ENCODE measurements around the gene VWA1.
"Not testable (repeated sequence)": the region's sequence is repeated elsewhere in the genome, so short reads cannot be mapped to it uniquely, and the experiment has no call there.

VWA1 gene

DNA sequence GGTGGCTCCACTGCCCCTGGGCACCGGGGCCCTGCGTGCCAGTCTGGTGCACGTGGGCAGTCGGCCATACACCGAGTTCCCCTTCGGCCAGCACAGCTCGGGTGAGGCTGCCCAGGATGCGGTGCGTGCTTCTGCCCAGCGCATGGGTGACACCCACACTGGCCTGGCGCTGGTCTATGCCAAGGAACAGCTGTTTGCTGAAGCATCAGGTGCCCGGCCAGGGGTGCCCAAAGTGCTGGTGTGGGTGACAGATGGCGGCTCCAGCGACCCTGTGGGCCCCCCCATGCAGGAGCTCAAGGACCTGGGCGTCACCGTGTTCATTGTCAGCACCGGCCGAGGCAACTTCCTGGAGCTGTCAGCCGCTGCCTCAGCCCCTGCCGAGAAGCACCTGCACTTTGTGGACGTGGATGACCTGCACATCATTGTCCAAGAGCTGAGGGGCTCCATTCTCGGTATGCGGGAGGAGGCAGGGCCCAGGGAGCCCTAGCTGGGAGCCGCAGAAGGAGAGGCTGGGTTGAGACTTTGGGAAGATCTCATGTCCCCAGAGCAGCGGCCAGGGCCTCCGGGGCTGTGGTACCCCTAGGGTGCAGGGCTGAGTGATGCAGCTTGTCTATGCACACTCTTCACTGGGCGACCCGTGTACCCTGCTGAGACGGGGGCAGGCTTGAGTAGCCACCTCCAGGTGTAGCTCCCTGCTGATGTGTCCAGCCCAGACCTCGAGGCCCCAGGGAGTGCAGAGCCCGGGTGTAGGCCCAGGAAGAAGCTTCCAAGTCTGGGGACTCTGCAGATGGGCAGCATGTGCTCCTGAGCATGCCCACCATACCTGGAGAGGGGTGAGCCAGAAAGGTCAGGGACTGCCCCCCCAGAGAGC is 1.8 kb downstream of the VWA1 start:
- DNase-seq = no peak

GRCh38 chr1:1437904-1438376 is 2.5 kb downstream of the VWA1 start:
- no peak for DNase-seq

DNA sequence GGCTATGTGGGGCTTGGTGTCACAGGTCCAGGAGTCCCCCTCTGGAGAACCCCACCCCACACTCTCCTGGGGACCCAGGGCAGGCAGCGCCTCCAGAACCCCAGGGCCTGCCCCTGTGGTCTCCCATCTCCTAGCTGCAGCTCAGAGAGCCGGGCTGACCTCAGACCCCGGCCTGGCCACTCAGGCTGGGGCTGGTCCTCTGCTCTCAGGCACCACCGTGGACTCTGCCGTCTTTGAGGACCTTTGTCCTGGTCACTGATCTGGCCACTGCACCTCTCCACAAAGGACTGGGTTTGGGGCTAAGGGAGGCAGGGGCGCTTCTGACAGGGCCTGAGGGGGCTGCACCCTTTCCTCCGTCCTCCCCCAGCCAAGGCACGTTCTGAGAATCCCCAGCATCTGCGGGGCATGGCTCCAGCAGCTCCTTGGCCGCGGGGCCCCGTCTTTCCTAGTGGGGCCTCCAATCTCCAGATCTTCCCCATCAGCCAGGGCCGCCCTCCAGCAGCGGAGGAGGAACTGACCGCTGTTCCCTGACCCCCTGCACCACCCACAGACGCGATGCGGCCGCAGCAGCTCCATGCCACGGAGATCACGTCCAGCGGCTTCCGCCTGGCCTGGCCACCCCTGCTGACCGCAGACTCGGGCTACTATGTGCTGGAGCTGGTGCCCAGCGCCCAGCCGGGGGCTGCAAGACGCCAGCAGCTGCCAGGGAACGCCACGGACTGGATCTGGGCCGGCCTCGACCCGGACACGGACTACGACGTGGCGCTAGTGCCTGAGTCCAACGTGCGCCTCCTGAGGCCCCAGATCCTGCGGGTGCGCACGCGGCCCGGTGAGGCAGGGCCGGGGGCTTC is 3.3 kb downstream of the VWA1 start:
- DNase-seq = no peak

- DNase-seq = no peak
These were observed 4.2 kb downstream of the VWA1 start for GRCh38 chr1:1439546-1440261.

DNA sequence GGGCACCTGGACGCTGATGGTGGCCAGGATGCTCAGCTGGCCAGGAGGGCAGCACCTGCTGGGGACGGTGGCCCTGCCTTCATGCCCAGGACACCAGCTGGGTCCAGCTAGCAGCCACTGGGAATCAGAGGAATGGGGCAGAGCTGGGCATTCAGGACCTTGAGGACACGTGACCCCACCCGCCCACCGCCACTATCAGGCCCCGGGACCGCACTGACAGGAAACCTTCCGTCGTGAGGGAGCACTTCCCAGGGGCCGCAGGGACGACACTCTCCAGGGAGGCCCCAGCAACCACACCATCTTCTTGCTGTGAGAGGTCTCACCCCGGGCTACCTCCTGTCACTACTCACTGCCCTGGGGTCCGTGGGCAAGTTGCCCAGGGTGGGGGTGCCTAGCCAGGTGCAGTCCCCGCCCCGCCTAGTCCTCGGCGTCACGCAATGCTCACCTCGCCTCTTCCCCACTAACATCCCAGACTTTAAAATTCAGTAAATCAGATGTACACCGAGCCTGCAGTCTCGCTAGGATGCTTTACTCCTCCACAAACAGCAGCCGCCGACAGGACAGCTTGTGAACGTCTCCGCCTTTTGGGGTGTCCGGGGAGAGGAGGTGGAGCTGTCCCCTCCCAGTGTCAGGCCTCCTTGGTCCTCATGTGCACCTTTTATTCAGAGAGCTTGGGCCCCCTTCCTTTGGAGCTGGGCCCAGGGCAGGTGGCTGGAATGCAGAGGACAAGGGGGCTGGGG is 4.9 kb downstream of the VWA1 start:
- no peak for DNase-seq

GRCh38 chr1:1441002-1441888 is 5.8 kb downstream of the VWA1 start:
- DNase-seq = peak; percentile 64

DNA sequence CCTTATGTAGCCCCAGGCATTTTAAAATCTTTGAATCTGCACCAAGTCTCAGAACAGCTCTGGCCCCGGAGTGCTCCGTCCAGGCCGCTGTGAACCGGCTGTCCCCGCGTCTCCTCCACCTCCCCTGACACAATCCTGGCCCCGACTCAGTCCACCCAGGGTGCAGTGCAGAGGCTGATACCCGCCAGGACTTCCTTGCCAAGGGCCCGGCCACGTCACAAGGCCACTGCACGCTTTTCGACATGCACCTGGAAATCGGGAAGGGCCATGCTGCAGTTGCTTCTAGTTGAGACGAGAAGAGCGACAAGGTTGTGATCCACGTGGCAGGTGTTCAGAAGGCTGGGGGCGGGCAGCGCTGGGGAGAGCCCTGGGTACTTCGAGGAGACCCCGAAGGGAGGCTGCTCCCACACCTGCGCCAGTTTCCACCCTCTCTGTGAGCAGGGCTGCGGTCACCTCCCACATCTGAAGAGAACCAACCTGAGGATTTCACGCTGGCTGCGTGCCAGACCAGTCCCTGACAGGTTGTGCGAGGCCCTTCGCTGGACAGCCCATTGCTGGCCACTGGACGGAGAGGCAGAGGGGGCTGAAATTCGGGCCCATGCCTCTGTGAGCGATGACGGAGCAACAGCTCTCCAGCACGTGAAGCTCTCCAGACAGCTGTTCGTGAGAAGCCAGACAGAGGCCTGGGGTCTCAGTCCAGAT is 6.7 kb downstream of the VWA1 start:
- no peak for DNase-seq

DNA sequence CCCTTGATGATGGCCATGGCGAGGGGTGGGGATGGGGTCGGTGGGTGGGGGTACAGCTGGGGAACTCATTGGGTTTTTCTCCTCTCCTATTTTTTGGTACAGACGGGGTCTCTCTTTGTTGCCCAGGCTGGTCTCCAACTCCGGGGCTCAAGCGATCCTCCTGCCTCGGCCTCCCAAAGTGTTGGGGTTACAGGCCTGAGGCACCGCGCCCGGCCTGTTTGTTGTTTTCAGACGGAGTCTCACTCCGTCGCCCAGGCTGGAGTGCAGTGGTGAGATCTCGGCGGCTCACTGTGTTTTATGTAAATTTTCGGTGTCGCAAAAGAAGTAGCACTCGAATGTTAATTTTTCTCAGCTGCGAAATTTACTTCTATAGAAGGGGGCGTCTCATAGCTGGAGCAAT is 11.1 kb downstream of the VWA1 start:
- DNase-seq = not testable (repeated sequence)

GRCh38 chr1:1449099-1449739 is 13.7 kb downstream of the VWA1 start, which contains the start of gene ATAD3C:
ATAD3C (plus strand) TSS chr1:1449689; CDS start chr1:1450684, 995 bp downstream.
- no peak for DNase-seq

DNA sequence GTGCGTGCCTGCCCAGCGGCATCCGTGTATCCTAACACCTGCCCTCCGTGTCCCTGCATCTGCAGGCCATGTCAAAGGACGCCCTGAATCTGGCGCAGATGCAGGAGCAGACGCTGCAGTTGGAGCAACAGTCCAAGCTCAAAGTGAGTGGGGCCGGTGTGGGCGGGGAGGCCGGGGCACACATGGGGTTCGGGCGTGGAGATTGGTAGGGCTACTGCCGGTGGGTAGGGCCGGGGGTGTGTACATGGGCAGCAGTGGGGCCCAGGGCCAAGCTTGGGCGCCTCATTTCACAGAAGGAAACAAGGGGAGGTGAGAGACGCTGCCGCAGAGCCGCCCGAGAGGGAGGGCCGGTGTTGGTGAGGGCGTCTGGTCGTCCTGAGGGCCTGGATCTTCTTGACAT is 15.1 kb downstream of the VWA1 start:
- DNase-seq = not testable (repeated sequence)

- no peak for DNase-seq
These were observed 16.3 kb downstream of the VWA1 start for GRCh38 chr1:1451696-1452364.

- not testable (repeated sequence) for DNase-seq
These were observed 16.9 kb downstream of the VWA1 start for GRCh38 chr1:1452365-1452739.

- DNase-seq = no peak
These were observed 17.4 kb downstream of the VWA1 start for GRCh38 chr1:1452882-1453281.

- not testable (repeated sequence) for DNase-seq
These were observed 19.0 kb downstream of the VWA1 start for GRCh38 chr1:1454286-1455056.

DNA sequence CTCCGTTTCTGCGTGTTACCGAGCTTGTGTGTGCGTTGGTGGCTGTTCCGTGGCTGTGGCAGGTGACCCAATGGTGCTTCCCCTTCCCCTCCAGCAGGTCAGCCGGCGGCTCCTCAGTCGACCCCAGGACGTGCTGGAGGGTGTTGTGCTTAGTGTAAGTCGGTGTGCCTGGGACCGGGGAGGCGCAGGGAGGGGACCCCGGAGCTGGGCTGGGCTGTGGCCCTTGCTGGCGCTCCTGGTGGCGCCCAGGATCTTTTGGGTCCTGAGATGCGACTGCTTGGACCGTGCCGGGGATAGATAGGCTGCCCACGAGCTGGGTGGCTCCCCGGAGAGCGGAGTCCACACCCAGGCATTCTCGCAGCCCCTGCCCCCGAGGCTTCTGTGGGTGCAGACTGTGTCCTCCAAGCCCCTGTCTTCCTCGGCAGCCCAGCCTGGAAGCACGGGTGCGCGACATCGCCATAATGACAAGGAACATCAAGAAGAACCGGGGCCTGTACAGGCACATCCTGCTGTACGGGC is 19.9 kb downstream of the VWA1 start:
- no peak for DNase-seq

DNA sequence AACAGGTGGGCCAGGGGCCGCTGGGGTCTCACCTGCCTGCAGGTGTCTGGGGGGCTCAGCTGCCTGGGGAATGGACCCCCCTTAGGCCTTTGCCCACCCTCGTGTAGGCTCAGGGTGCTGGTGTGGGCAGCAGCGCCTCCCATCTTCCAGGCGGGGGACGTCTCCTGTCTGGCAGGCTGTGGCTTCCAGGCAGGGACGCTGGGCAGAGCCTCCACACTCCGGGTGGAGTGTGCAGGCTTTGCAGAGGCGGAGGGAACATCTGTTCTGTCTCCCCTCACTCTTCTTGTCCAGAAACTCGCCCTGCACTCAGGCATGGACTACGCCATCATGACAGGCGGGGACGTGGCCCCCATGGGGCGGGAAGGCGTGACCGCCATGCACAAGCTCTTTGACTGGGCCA is 20.4 kb downstream of the VWA1 start:
- not testable (repeated sequence) for DNase-seq

GRCh38 chr1:1456683-1457255 is 21.3 kb downstream of the VWA1 start:
- DNase-seq = not testable (repeated sequence)

DNA sequence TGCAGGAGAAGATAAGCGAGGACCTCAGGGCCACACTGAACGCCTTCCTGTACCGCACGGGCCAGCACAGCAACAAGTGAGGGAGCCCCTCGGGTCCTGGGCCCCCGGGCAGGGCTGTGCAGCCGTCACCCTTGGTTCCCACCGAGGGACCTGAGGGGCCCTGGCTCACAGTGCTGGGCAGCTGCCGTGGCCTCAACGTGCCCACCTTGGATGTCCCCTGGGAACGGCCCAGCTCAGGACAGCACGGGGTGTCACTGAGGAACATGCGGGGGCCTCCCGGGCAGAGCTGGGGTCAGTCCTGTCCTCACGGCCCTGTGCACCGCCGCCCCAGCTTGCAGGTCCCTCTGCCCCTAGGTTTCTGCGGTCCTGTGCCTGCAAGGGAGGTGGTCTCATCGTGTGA is 23.7 kb downstream of the VWA1 start:
- DNase-seq = not testable (repeated sequence)

Data from NCI-H510A treated with DMSO at 0.1 percent for 48 hours (cell line).